ENCODE measurements around the gene HSD17B2. TPM values are rescaled to one million over a fixed set of nuclear protein-coding genes. Genes with fewer than 3 reads are reported as not detected.

HSD17B2 gene
- total RNA-seq, 1 donor from 2014 or later, result 0.47 TPM

DNA sequence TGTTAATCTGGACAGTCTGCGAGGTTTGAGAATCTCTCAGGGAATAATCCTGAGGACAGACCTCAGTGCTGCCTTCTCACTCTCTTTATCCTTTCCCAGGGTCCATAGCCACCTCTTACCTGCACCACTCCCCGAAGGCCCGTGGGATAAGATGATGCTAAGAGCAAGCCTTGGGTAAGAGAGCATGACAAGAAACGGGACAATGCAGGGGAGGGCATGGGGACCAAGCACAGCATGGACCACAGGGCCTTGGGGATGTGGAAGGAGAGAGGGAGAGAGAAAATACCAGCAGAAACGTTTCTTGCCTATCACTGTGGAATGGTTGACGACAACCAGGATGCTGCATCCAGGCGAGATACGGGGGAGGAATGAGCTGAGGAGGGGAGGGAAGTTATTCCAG, 15.5 kb upstream of the HSD17B2 start:
- DNase-seq, result no peak

DNA sequence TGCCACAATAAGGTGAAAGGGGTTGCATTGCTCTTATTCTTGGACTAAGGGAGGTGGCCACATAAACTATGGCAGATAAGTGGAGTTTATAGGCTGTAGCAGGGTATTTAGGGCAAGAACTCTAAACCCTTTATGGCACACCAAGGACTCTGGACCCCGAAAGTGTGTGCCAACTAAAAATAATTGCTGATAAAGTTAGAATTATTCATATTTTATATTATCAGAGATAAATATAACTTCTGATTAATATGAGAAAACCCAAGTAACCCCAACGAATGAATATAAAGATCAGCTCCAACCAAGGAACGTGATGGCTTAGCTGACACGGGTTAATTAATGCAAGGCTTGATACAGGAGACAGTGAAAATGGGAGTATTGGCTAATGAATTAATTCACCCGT, 15.0 kb upstream of the HSD17B2 start:
- DNase-seq, result no peak

DNA sequence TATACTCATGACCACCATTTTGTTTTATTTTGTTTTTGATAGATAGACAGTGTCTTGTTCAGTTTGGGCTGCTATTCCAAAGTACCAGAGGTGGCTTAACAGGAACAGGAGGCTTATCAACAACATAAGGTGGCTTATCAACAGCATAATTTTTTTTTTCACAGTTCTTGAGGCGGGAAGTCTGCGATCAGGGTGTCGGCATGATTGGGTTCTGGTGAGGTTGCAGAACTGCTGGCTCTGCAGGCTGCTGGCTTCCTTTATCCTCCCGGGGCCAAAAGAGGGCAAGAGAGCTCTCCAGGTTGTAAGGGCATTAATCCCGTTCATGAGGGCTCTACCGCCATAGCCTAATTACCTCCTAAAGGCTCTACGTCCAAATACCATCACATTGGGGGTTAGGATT, 11.8 kb upstream of the HSD17B2 start:
- no peak for DNase-seq

DNA sequence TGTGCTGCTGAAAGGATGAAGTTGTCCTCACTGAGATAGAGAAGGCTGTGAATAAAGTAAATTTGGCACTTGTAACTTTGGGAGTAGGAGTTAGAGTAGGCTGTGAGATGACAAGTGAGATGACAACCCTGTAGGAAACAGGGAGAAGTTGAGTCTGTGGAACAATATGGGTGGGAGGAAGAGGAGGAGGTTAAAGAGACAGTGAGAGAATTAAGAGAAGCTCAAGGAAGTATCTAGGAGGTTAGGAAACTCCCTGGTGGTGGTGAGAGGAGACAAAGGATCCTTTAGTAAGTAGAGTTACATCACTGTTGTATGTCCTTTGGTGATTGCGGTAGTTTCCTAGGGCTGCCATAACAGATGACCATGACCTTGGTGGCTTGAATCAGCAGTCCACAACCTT, 10.7 kb upstream of the HSD17B2 start:
- DNase-seq, result no peak

DNA sequence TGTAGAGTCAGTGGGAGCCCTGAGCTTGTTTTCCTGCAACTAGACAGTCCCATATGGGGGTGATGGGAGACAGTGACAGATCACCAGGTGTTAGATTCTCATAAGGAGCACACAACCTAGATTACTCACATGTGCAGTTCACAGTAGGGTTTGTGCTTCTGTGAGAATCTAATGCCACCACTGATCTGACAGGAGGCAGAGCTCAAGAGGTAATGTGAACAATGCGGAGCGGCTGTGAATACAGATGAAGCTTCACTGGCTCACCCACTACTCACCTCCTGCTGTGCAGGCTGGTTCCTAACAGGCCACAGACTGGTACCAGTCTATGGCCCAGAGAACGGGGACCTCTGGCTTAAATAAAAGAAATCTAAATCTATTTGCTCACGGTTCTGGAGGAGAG, 10.2 kb upstream of the HSD17B2 start:
- DNase-seq, result no peak

DNA sequence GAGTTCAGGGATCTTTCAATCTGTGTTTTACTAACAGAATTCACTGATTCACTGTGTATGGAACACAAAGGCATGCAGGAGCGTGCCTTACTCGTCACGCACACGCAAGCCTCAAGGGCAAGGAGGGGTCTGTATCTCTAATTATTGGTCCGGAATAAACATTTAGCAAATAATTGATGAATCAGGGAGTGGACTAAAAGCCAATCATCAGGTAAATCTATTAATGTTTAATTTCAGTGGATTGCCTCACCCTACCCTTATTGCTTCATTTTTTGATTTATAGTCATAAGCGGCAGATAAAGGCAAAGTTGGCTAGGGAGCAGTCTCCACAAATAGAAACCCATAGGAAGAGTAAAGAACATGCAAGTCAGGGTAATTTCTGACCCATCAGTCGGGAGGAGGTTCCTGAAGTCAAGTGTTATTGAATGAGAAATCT, 7.4 kb upstream of the HSD17B2 start:
- DNase-seq, result no peak

DNA sequence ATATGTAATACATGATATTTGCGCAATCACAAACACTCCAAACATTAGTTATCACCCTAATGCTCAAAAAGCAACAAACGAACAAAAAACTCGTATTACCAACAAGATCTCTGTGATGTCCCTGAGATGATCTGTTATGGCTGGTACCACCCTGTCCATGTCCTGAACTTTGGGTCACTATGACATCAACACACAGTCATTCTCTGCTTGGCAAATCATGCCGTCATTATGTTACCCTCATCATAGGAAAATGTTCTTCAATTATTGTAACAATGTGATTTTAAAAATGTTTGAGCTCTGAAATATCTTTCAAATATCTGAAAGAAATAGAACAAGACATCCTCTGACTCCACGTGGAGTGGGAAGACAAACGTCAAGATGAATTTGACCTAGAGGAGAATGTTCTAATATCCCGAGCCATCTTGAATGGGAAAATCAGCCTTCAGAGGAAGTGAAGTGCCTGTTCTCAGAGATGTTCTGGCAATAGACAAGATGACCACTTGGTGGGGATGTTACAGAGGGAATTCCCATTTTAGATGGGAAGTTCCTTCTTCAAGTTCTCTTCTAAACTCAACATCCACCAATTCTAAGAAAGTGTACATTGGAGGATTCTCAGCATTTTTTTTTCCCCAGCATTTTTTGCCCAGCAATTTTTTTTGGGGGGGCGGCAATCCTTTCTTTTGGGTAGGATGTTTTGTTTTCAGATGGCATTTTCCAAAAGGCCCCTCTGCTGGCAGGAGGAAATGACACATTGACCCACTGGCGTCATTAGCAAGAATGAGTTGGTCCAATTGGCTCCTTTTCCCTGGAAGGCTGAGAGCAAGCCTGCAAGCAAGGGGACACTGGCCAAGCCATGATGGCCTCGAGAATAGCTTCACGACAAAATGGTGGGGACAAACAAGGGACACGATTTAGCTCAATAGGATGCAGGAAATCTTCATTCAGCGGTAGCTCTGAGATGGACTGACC, 3.7 kb upstream of the HSD17B2 start:
- DNase-seq, result no peak

DNA sequence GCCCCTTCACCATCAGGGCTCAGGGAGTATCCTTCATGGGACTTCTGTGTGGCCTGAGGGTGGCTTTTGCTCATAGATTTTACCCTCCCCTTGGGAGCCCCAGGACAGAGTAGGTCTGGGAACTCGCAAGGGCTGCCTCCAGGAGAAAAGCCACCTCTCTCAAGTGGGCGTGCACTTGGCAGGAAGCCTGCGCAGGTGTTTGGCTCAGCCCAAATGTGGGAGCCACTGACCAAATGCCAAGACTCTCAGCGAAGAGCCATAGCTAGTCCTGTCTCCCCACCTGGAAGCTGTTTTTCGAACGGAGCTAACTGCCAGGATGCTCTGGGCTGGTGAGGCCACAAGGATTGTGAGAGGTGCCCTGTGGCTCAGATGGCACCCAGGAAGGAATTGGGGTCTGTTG, 2.0 kb upstream of the HSD17B2 start:
- DNase-seq, result no peak

DNA sequence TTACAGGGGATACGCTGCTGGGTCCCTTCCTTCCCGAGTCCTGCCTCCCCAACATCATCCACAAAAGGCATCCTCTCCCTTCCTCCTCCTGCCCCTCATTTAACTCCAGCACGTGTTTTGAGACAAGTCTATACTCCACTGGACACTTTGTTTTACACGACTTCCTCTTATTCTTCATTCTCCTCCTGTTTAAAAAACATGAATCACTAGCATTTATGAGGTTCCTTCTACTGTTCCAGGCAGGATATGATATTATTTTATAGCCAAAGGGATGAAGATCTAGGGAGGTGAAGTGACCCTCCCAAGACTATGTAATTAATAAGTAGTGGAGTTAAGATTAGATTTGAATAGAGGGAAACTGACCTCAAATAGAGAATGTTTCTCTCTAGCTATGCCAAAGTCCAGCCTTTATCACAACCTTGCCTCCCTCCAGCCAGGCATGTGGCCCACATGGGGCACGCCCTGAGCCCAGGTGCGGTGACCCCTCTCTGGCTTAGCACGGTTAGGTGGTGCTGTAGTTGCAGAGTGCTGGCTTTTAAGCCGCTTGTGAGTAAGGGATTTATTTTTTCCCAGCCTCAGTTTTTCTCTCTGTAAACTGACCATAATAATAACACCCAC, 1.3 kb upstream of the HSD17B2 start:
- no peak for DNase-seq

DNA sequence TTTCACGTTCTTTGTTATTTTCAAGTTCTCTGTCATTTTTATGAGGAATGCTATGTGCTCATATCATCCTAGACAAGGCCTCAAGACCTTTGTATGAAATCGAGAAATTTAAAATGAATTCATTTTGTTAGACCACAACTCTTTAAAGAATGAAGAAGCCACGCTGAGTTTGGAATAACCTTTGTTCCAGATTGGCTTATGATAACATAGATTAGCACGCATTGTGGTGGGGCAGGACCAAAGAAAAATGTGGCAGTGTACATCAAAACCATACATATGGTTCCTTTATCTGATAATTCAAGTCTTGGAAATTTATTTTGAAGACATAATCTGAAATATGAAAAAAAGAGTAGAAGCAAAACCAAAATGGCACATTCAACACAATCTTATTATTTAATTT, 2.2 kb downstream of the HSD17B2 start:
- no peak for DNase-seq

DNA sequence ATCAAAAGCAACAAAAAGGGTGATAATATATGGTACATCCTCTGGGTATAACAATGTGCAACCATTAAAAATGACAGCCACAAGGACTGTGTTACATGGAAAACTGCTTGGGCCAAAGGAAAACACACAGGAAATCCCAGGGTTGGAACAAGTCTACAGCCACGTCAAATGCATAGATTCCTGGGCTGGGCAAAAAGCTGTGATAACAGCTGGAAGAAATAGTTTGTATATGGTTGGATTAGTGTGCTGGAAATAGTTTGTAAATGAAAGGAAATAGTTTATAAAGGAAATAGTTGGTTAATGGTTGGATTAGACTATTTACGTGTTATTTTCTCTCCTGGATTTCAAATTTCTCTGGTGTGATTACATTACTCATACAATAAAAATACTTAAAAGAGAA, 2.6 kb downstream of the HSD17B2 start:
- DNase-seq, result no peak

DNA sequence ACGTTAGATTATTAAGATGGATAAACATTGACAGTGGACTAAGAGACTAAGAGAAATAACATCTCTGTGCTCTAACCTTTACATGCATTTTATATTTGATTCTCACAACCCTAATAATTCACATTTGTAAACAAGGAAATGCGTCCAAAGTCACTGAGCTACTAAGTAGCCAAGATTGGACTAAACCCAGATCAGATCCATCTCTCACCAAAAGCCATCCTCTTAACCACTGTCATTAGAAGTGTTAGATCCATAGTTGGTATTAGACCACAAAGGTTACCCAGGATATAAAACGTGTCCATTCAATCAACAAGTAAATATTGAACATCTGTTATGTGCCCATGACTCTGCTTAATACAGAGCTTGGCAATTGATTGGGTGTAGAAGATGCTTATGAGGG, 5.2 kb downstream of the HSD17B2 start:
- DNase-seq, result no peak

DNA sequence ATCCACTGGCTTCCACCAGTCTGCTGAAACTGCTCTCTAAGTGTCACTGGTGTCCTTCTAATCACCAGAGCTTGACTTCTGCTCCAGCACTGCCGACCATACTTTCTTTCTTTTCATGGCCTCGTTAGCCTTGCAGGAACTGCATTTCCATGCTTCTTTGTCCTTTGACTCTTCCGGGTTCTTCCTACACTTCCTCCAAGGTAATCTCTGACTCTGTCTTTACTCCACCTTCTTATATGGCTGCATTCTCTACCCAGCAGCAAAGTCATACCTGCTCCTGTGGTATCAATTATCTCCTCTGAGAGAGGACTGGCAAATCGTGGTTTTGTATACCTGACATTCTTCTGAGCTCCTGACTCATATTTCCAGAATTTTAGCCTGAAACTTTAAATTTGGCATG, 6.5 kb downstream of the HSD17B2 start:
- no peak for DNase-seq

DNA sequence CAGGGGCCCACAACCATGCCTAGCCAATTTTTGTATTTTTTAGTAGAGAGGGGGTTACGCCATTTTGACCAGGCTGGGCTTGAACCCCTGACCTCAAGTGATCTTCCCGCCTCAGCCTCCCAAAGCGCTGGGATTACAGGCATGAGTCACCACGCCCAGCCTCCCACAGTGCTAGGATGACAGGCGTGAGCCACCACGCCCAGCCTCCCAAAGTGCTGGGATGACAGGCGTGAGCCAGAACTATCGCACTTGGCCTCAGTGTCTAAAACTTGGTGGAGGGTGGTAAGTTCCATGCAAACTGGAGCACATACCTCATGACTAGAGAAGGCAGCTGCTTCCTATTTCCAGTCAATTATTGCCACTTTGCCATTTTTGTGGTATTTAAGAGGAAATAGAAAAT, 7.1 kb downstream of the HSD17B2 start:
- DNase-seq, result no peak

DNA sequence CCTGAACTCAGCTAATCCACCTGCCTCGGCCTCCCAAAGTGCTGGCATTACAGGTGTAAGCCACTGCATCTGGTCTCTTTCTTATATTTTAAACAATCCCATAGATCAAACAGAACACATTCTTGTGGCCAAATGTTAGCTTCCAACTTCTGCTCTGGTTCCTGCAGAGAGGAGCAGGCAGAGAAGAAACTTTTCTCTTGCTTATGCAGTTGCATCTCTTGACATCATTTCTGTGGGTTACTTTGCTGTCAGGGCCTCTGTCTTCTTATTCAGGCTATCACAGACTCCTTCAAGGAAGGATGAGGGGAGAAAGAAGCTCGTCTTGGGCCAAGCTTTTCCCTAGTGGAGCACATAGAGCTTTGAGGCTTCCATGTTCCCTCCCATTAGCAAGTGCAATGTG, 7.8 kb downstream of the HSD17B2 start:
- DNase-seq, result no peak

DNA sequence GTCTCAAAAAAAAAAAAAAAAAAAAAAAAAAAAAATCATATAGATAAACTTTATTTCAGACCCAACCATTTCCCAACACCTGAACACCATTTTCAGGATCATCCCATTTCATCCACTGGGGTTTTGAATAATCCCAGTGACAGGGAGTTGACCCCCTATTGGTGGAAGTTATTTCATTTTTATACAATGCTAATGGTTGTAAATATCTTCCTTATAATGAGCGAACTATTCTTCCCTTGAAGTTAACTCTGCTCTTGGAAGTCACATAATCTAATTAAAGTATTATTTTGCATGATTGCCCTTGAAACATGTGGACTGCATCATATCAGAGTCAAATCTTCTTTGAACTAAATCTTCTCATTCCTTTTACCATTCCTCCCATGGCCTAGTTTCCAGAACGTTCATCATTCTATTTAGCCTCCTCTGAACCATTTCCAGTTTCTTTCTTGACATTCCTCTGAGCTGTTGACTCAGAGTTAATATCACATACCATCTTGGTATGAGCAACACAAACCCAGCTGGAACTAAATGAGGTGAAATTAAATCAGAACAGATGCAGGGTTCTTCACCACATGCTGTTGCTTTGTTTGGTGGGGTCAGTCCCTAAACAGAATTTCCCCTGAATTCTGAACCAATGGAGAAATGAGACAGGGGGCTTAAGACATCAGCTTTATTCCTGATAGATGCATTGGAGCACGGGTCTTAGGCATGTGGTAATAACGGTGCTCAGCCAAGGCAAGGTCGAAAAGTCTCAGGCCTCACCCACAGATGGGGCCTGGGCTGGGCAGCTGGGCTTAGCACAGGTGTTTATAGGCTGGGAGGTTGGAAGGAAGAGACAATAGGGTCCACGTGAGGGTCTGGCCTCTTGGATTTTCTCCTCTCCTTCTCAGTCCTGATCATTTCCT, 8.9 kb downstream of the HSD17B2 start:
- no peak for DNase-seq

DNA sequence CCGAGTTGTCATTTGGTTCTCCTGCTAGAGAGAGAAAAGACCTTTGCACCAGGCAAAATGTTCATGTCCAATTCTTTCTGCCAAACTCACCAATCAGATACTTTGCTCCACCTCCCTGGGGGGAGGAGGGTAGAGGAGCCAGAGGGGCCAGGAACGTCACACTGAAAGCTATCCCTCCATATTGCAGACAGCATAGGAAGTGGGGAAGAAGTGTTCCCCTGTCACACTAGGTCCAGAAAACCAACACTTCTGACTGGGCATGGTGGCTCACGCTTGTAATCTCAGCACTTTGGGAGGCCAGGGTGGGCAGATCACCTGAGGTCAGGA, 9.5 kb downstream of the HSD17B2 start:
- DNase-seq, result no peak

DNA sequence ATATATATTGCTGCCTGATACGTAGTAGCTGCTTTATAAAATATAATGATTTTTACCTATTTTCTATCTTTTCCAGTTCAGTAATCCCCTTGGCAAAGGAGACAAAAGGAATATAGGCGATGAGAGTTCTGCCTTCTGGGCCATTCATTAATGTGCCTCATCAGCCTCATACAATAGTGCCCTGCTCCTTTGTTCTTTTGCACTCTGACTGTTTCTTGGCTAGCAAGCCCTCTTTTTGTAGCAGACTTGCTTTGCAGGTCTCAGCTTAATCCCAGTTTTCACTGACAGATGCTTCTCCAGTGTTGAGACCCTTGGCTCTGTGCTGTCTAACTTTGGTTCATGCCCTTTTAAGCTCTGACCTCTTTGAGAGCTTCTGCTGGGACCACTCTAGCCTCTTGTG, 10.4 kb downstream of the HSD17B2 start:
- DNase-seq, result no peak

DNA sequence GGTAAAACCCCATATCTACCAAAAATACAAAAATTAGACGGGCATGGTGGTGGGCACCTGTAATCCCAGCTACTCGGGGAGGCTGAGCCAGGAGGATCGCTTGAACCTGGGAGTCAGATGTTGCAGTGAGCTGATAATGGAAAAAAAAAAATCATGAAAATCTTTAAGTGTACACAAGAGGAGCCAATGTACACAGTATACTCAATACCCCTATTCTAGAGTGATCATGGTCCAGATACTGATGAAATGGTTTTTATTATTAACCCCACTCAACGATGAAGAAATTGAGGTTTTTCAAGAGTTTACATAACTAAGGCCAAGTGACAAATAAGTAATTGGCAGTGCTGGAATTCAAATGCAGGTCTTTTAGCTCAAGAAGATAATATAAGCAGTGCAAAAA, 11.5 kb downstream of the HSD17B2 start:
- DNase-seq, result no peak

DNA sequence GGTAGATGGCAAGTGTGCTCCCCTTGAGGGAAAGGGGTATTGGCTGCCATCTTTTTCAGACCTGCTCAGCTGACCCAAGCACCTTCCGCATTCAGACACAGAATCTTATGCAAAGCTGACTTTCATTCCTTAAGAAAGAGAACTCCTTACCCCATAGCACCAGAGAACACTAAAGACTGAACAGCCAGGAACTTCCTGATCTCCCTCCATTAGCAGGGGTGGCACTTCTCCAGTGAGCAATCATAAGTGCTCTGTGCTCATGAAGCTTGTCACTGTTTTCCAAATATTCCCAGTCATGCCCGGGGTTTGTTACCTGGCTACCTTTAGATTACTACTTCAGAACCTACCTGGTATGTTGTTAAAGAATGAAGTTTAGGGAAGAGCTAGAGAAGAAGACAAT, 11.9 kb downstream of the HSD17B2 start:
- DNase-seq, result no peak

DNA sequence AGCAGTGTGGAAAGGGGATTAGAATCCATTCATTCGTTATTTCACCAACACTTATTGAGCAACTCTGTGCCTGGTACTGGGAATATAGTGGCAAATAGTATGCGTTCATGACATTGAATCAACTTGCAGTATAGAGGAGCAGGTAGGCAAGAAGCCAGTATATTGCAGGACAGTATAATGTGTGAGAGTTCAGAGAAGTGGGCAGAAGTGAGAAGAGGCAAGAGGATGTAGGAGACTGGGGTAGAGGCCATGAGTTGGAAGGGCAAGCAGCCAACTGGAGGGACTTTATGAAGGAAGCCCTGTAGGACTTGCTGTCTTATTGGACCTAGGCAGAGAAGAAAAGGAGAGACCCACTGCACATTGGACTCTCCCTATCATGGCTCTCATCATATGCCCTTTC, 12.3 kb downstream of the HSD17B2 start:
- DNase-seq, result no peak

DNA sequence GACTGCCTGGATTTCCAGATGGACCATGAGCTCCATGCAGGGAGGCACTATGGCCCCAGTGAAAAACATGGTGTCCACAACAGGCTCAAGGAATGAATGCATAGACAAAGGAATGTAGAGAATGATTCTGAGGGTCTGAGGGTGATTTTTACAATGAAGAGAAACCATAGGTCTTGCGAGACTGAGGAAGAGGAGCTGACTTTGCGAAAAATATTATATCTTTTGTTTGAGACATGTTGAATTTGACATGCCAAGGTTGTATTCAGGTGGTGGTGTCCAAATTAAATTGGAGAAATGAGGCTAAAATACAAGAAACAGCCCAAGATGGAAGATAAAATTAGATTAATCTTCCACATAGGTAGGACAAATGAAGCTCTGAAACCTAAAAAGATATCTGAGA, 12.7 kb downstream of the HSD17B2 start:
- DNase-seq, result no peak

DNA sequence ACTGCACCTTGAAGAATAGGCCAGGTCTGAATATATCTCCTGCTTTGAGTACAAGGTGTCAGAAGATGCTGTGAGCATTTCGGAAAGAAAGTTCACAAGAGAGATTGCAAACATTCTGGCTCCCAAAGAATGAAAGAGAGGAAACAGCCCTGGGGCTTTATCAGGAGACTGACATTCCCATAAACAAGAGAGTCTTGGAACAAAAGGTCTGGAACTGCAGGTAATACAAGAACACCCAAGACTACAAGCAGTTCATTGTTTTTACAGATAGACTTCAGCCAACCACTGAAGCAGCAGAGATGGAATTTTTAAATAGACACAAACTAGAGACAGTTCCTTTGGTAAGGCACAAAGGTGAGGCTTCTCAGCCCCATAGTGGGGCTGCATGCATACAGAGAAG, 14.4 kb downstream of the HSD17B2 start:
- no peak for DNase-seq

Data from occipital lobe (tissue), 2 donors.